HG02798 (cell line): ENCODE results near the gene ZNF746.
"Not testable (repeated sequence)": the region's sequence is repeated elsewhere in the genome, so short reads cannot be mapped to it uniquely, and the experiment has no call there.

Source experiments
- ATAC-seq: cut with Tn5 transposase; IDR thresholded peaks from one replicate; pipeline ENCODE4 v1.9.1; 2021; ENCODE audit warnings: mild to moderate bottlenecking; ENCODE audit not compliant: unreplicated experiment, poor library complexity

Gene ZNF746

GRCh38 chr7:149460493-149461277 lies 36.9 kb downstream of the ZNF746 start, which contains the start of gene ZNF777:
TSS of gene ZNF777 (minus strand) at chr7:149461062. CDS start at chr7:149456022, 5,040 bp downstream.
- ATAC-seq: peak; percentile 96

- ATAC-seq: peak; percentile 41
Measured at GRCh38 chr7:149459540-149460452, 37.8 kb downstream of the ZNF746 start.

- ATAC-seq: no peak
Measured at GRCh38 chr7:149459201-149459539, 38.4 kb downstream of the ZNF746 start.

GRCh38 chr7:149458235-149458634 lies 39.4 kb downstream of the ZNF746 start:
- ATAC-seq: no peak

- no peak for ATAC-seq
Measured at GRCh38 chr7:149457766-149458165, 39.8 kb downstream of the ZNF746 start.

GRCh38 chr7:149456506-149457421 lies 40.8 kb downstream of the ZNF746 start:
- no peak for ATAC-seq

- ATAC-seq: no peak
Measured at GRCh38 chr7:149455175-149455950, 42.2 kb downstream of the ZNF746 start.

GRCh38 chr7:149454750-149455149 lies 42.9 kb downstream of the ZNF746 start:
- ATAC-seq: no peak

GRCh38 chr7:149454006-149454405 lies 43.6 kb downstream of the ZNF746 start:
- no peak for ATAC-seq

GRCh38 chr7:149450821-149451220 lies 46.8 kb downstream of the ZNF746 start:
- ATAC-seq: no peak

- no peak for ATAC-seq
Measured at GRCh38 chr7:149449897-149450296, 47.7 kb downstream of the ZNF746 start.

GRCh38 chr7:149448961-149449360 lies 48.6 kb downstream of the ZNF746 start:
- no peak for ATAC-seq

- ATAC-seq: not testable (repeated sequence)
Measured at GRCh38 chr7:149446026-149446425, 51.6 kb downstream of the ZNF746 start.

- no peak for ATAC-seq
Measured at GRCh38 chr7:149444287-149444686, 53.3 kb downstream of the ZNF746 start.

GRCh38 chr7:149443523-149443922 lies 54.1 kb downstream of the ZNF746 start:
- ATAC-seq: no peak

- ATAC-seq: no peak
Measured at GRCh38 chr7:149442924-149443323, 54.7 kb downstream of the ZNF746 start.

GRCh38 chr7:149440222-149440621 lies 57.4 kb downstream of the ZNF746 start:
- no peak for ATAC-seq

- no peak for ATAC-seq
Measured at GRCh38 chr7:149436358-149436757, 61.3 kb downstream of the ZNF746 start.

GRCh38 chr7:149433124-149433523 lies 64.5 kb downstream of the ZNF746 start:
- no peak for ATAC-seq
